Kasumi-1 (cell line): ENCODE data around the gene RAVER2.
A peak's percentile ranks its signal among the peaks of the same experiment; 100 is the strongest.
"Not testable (repeated sequence)": the region's sequence is repeated elsewhere in the genome, so short reads cannot be mapped to it uniquely, and the experiment has no call there.

Experiments
- DNase-seq, 2 experiments: peaks; one replicate each; lab custom pipeline; 2025; lab: John Stamatoyannopoulos, UW

The RAVER2 gene

GRCh38 chr1:64748706-64749105 is 3.8 kb downstream of the RAVER2 start:
- no peak for DNase-seq

GRCh38 chr1:64750092-64750491 is 5.2 kb downstream of the RAVER2 start:
- DNase-seq, result no peak

GRCh38 chr1:64750875-64751274 is 6.0 kb downstream of the RAVER2 start:
- no peak for DNase-seq

- no peak for DNase-seq
These were observed 9.3 kb downstream of the RAVER2 start for GRCh38 chr1:64754173-64754572.

GRCh38 chr1:64755361-64755760 is 10.5 kb downstream of the RAVER2 start:
- no peak for DNase-seq

- no peak for DNase-seq
These were observed 11.9 kb downstream of the RAVER2 start for GRCh38 chr1:64756770-64757169.

- DNase-seq, result no peak
These were observed 12.3 kb downstream of the RAVER2 start for GRCh38 chr1:64757213-64757612.

GRCh38 chr1:64758233-64758632 is 13.4 kb downstream of the RAVER2 start:
- DNase-seq, result no peak

GRCh38 chr1:64759968-64760367 is 15.1 kb downstream of the RAVER2 start:
- no peak for DNase-seq

GRCh38 chr1:64765012-64765411 is 20.1 kb downstream of the RAVER2 start:
- DNase-seq, result no peak

GRCh38 chr1:64765826-64766225 is 21.0 kb downstream of the RAVER2 start:
- no peak for DNase-seq

GRCh38 chr1:64766429-64766828 is 21.6 kb downstream of the RAVER2 start:
- no peak for DNase-seq

GRCh38 chr1:64769482-64769881 is 24.6 kb downstream of the RAVER2 start:
- no peak for DNase-seq

- no peak for DNase-seq
These were observed 25.1 kb downstream of the RAVER2 start for GRCh38 chr1:64769971-64770370.

- not testable (repeated sequence) for DNase-seq
These were observed 28.4 kb downstream of the RAVER2 start for GRCh38 chr1:64773306-64773705.

GRCh38 chr1:64775113-64775512 is 30.2 kb downstream of the RAVER2 start:
- DNase-seq, result peak; percentile 15 to 21

- DNase-seq, result not testable (repeated sequence)
These were observed 37.2 kb downstream of the RAVER2 start for GRCh38 chr1:64782044-64782443.

- not testable (repeated sequence) for DNase-seq
These were observed 38.0 kb downstream of the RAVER2 start for GRCh38 chr1:64782848-64783247.

- DNase-seq, result no peak
These were observed 46.1 kb downstream of the RAVER2 start for GRCh38 chr1:64790832-64791487.

GRCh38 chr1:64798872-64799271 is 54.0 kb downstream of the RAVER2 start:
- no peak for DNase-seq

GRCh38 chr1:64801851-64802523 is 57.1 kb downstream of the RAVER2 start:
- DNase-seq, result no peak

GRCh38 chr1:64809309-64809708 is 64.4 kb downstream of the RAVER2 start:
- DNase-seq, result no peak

- no peak for DNase-seq
These were observed 65.1 kb downstream of the RAVER2 start for GRCh38 chr1:64810001-64810400.

- DNase-seq, result no peak
These were observed 66.3 kb downstream of the RAVER2 start for GRCh38 chr1:64811131-64811530.
